PC-9 (cell line): ENCODE data around the gene HS3ST3A1. TPM values are rescaled to one million over a fixed set of nuclear protein-coding genes. Genes with fewer than 3 reads are reported as not detected.

Experiments used
- BruUV-seq: library from RNA; stranded (reverse); fragments of 400-500 nt; replicated peaks from 2 replicates; lab custom pipeline; 2021; lab: Mats Ljungman, UMichigan
- CTCF ChIA-PET: fragments of 300-600 bp; sonication (Branson Sonifier 250); formaldehyde crosslinking; loops from one replicate; lab custom pipeline; 2022; ENCODE audit warnings: antibody characterized with exemption; lab: Charles Lee
- POLR2A ChIA-PET: fragments of 300-600 bp; sonication (Branson Sonifier 250); formaldehyde crosslinking; loops from one replicate; lab custom pipeline; 2022; ENCODE audit warnings: antibody characterized with exemption; ENCODE audit not compliant: unreplicated experiment; lab: Charles Lee
- DNase-seq, 2 experiments: peaks; one replicate each; pipeline versions ENCODE4 v3.0.0 to v3.0.0-alpha.2; 2015 to 2022; ENCODE audit warnings: mixed read lengths in 1 of 2
- H2AFZ ChIP-seq: fragments of 200-600 bp; sonication (generic); 2 replicates; pipeline ENCODE4 v1.8.1; 2017; ENCODE audit warnings: antibody characterized with exemption
- H3F3A ChIP-seq: fragments of 200-600 bp; sonication (generic); 2 replicates; pipeline ENCODE4 v1.8.1; 2017; ENCODE audit warnings: antibody characterized with exemption, mild to moderate bottlenecking, low read depth; ENCODE audit not compliant: insufficient read depth
- H3K27ac ChIP-seq: fragments of 200-600 bp; sonication (generic); 2 replicates; pipeline ENCODE4 v1.6.1; 2016; ENCODE audit warnings: mixed run types
- H3K27me3 ChIP-seq: fragments of 200-600 bp; sonication (generic); 2 replicates; pipeline ENCODE4 v1.6.1; 2016; ENCODE audit warnings: low read depth, mixed run types; ENCODE audit not compliant: insufficient read depth
- H3K36me3 ChIP-seq: fragments of 200-600 bp; sonication (generic); 2 replicates; pipeline ENCODE4 v1.6.1; 2016; ENCODE audit warnings: low read depth, mixed run types
- H3K4me1 ChIP-seq: fragments of 200-600 bp; sonication (generic); replicated peaks from 2 replicates; pipeline ENCODE4 v1.6.1; 2016; ENCODE audit warnings: mixed run types; ENCODE audit not compliant: insufficient read depth
- H3K4me2 ChIP-seq: fragments of 200-600 bp; sonication (generic); 2 replicates; pipeline ENCODE4 v1.6.1; 2017; ENCODE audit warnings: mixed run types
- H3K4me3 ChIP-seq: fragments of 200-600 bp; sonication (generic); 2 replicates; pipeline ENCODE4 v1.6.1; 2016; ENCODE audit warnings: mixed run types
- H3K79me2 ChIP-seq: fragments of 200-600 bp; sonication (generic); 2 replicates; pipeline ENCODE4 v1.6.1; 2017; ENCODE audit warnings: low read depth, mixed run types
- H3K9me2 ChIP-seq: fragments of 200-600 bp; sonication (generic); 2 replicates; pipeline ENCODE4 v1.8.1; 2017; ENCODE audit warnings: mild to moderate bottlenecking; ENCODE audit not compliant: insufficient read depth
- H3K9me3 ChIP-seq: fragments of 200-600 bp; sonication (generic); 2 replicates; pipeline ENCODE4 v1.8.1; 2016; ENCODE audit warnings: low read depth; ENCODE audit not compliant: insufficient read depth
- H4K20me1 ChIP-seq: fragments of 200-600 bp; sonication (generic); 2 replicates; pipeline ENCODE4 v1.8.1; 2017; ENCODE audit not compliant: insufficient read depth
- CTCF ChIP-seq: fragments of 200-600 bp; sonication (generic); conservative IDR thresholded peaks from 2 replicates; pipeline ENCODE4 v1.6.1; 2017; ENCODE audit warnings: mixed run types, antibody characterized with exemption, mild to moderate bottlenecking, moderate library complexity
- EZH2 ChIP-seq: fragments of 200-600 bp; sonication (generic); IDR thresholded peaks from 2 replicates; pipeline ENCODE4 v1.8.0; 2017; ENCODE audit warnings: antibody characterized with exemption, low read depth
- intact Hi-C: fragments of 100-400 bp; cut with micrococcal nuclease; formaldehyde crosslinking; loops from one replicate; pipeline ENCODE4 v1.10.0; 2022; ENCODE audit not compliant: unreplicated experiment
- total RNA-seq: library from RNA; stranded (reverse); gene quantifications from 2 replicates; pipeline ENCODE4 v1.2.3, GENCODE V29; 2021

The HS3ST3A1 gene
- total RNA-seq, 1 experiment from 2014 or later = not detected

DNA sequence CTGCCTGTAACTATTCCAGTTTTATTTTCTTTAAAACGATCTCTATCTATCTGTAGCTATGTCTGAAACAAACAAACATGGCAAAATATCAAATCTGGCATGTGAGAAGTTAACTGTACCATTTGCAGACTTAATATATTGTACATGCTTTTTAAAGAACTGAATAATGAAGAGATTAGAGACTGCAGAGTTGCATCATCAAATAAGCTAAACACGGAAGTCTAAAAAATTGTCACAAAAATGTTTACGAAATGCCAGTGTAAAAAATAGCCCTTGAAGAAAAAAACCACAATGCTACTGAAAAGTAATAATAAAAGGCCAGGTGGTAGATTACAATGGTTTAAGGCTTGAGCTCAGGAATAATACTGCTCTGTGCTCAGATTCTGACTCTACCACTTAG, 43.1 kb downstream of the HS3ST3A1 start:
- H2AFZ ChIP-seq = no peak overlapping the region
- no peaks in the 10 kb centered on the region for H3K9me2 ChIP-seq
- no peaks in the 10 kb centered on the region for H3K4me1 ChIP-seq
- intact Hi-C loops = no loop called here
- H4K20me1 ChIP-seq = no peaks in the 10 kb centered on the region
- no peak overlapping the region for H3K4me3 ChIP-seq
- no peaks in the 10 kb centered on the region for H3K27me3 ChIP-seq
- TF ChIP-seq CTCF (no peak), EZH2 (no peak)
- no peak overlapping the region for H3K27ac ChIP-seq
- H3K9me3 ChIP-seq = no peaks in the 10 kb centered on the region
- CTCF ChIA-PET = no interaction called here
- H3F3A ChIP-seq = no peaks in the 10 kb centered on the region
- no TSS peak for BruUV-seq
- H3K4me2 ChIP-seq = no peak overlapping the region
- H3K36me3 ChIP-seq = no peaks in the 10 kb centered on the region
- no peak for DNase-seq
- POLR2A ChIA-PET = no interaction called here
- H3K79me2 ChIP-seq = no peaks in the 10 kb centered on the region

DNA sequence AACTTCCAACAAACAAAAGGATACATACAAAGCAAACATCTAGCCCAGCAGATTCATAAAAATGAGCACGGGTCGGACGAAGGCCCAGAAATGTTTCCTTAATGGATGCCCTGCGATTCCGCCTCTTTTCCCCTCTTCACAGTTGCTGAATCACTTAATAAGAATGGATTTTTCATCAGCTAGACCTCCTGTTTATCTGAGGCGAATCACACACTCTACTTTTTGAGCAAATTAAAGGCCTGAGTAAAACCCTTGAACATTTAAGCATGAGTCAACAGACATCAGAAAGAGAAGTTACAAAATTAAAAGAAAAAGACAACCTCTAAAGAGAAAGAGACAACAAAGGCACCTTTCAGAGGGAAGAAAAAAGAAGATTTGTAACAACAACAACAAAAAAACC, 44.7 kb downstream of the HS3ST3A1 start:
- intact Hi-C loops = no loop called here
- no peak overlapping the region for H3K4me3 ChIP-seq
- BruUV-seq = no TSS peak
- no peaks in the 10 kb centered on the region for H3K27me3 ChIP-seq
- ChIA-PET POLR2A (no interaction called here), CTCF (no interaction called here)
- DNase-seq = no peak
- no peaks in the 10 kb centered on the region for H3K79me2 ChIP-seq
- no peak overlapping the region for H2AFZ ChIP-seq
- H4K20me1 ChIP-seq = no peaks in the 10 kb centered on the region
- H3K9me2 ChIP-seq = no peaks in the 10 kb centered on the region
- no peaks in the 10 kb centered on the region for H3K4me1 ChIP-seq
- no peaks in the 10 kb centered on the region for H3K36me3 ChIP-seq
- TF ChIP-seq EZH2 (no peak), CTCF (no peak)
- H3K4me2 ChIP-seq = no peak overlapping the region
- H3K27ac ChIP-seq = no peak overlapping the region
- H3F3A ChIP-seq = no peaks in the 10 kb centered on the region
- H3K9me3 ChIP-seq = no peaks in the 10 kb centered on the region

GRCh38 chr17:13554231-13554630, 47.5 kb downstream of the HS3ST3A1 start:
- ChIA-PET POLR2A (no interaction called here), CTCF (no interaction called here)
- no peaks in the 10 kb centered on the region for H3K36me3 ChIP-seq
- H3F3A ChIP-seq = no peaks in the 10 kb centered on the region
- H3K27ac ChIP-seq = no peak overlapping the region
- no peaks in the 10 kb centered on the region for H3K4me1 ChIP-seq
- intact Hi-C loops = no loop called here
- no peak for TF ChIP-seq CTCF
- TF ChIP-seq EZH2 = no peak
- no peak overlapping the region for H2AFZ ChIP-seq
- BruUV-seq = no TSS peak
- DNase-seq = no peak
- H3K27me3 ChIP-seq = peaks cover 13% of the 10 kb centered on the region
- H3K79me2 ChIP-seq = no peaks in the 10 kb centered on the region
- H3K9me2 ChIP-seq = no peaks in the 10 kb centered on the region
- no peak overlapping the region for H3K4me3 ChIP-seq
- H3K9me3 ChIP-seq = no peaks in the 10 kb centered on the region
- no peak overlapping the region for H3K4me2 ChIP-seq
- no peaks in the 10 kb centered on the region for H4K20me1 ChIP-seq
